Panc1 (cell line): ENCODE results near the gene PRKG1. TPM values are rescaled to one million over a fixed set of nuclear protein-coding genes. Genes with fewer than 3 reads are reported as not detected.

Source experiments
- ATAC-seq: fragments of 200-7000 bp; cut with Tn5 transposase; 2 replicates; pipeline ENCODE4 v1.9.1; 2020; ENCODE audit warnings: mild to moderate bottlenecking, moderate library complexity
- BruUV-seq: library from RNA; stranded (reverse); fragments of 400-500 nt; replicated peaks from 2 replicates; lab custom pipeline; 2021; lab: Mats Ljungman, UMichigan
- CTCF ChIA-PET: fragments of 300-600 bp; sonication (Branson Sonifier 250); formaldehyde crosslinking; loops from one replicate; lab custom pipeline; 2022; ENCODE audit warnings: antibody characterized with exemption; lab: Charles Lee
- POLR2A ChIA-PET: fragments of 300-600 bp; sonication (Branson Sonifier 250); formaldehyde crosslinking; loops from one replicate; lab custom pipeline; 2022; ENCODE audit warnings: antibody characterized with exemption; lab: Charles Lee
- DNase-seq: peaks from one replicate; pipeline ENCODE4 v3.0.0-alpha.2; 2010; ENCODE audit warnings: low read depth, low spot score
- H3K27ac ChIP-seq: 2 replicates; pipeline ENCODE4 v1.5.1; 2011; ENCODE audit warnings: mild to moderate bottlenecking, low read length, inconsistent platforms
- H3K27me3 ChIP-seq: fragments of 200-500 bp; sonication (Bioruptor generic); 2 replicates; pipeline ENCODE4 v1.6.0; 2014; ENCODE audit warnings: low read length, inconsistent platforms; ENCODE audit not compliant: control insufficient read depth, insufficient read depth
- H3K36me3 ChIP-seq: fragments of 200-500 bp; sonication (Bioruptor generic); 2 replicates; pipeline ENCODE4 v1.5.1; 2014; ENCODE audit warnings: inconsistent platforms, mild to moderate bottlenecking, low read length, moderate library complexity; ENCODE audit not compliant: control insufficient read depth, insufficient read depth
- H3K4me1 ChIP-seq: 2 replicates; pipeline ENCODE4 v1.5.1; 2011; ENCODE audit warnings: inconsistent platforms, mild to moderate bottlenecking, low read length, moderate library complexity; ENCODE audit not compliant: control insufficient read depth, insufficient read depth
- H3K4me3 ChIP-seq, 2 experiments: 2 replicates each; pipeline ENCODE4 v1.5.1; 2011 to 2012; ENCODE audit warnings: low read depth in 2 of 2, low read length in 2 of 2, mild to moderate bottlenecking in 2 of 2, inconsistent platforms in 1 of 2, moderate library complexity in 1 of 2
- H3K9me3 ChIP-seq: fragments of 200-500 bp; sonication (Bioruptor generic); 2 replicates; pipeline ENCODE4 v1.5.1; 2014; ENCODE audit warnings: low read depth, mild to moderate bottlenecking, inconsistent platforms, low read length, moderate library complexity; ENCODE audit not compliant: control insufficient read depth, insufficient read depth
- POLR2AphosphoS5 ChIP-seq: IDR thresholded peaks from 2 replicates; pipeline ENCODE4 v1.6.1; 2012; ENCODE audit warnings: mild to moderate bottlenecking, low read depth, low read length, moderate library complexity
- SIN3A ChIP-seq: IDR thresholded peaks from 2 replicates; pipeline ENCODE4 v1.6.1; 2012; ENCODE audit warnings: low read depth, mild to moderate bottlenecking, low read length, moderate library complexity, borderline replicate concordance; ENCODE audit not compliant: insufficient read depth
- TCF7L2 ChIP-seq: IDR thresholded peaks from 2 replicates; pipeline ENCODE4 v1.6.1; 2011; ENCODE audit warnings: mild to moderate bottlenecking, low read depth, low read length, inconsistent platforms
- in situ Hi-C: cut with HindIII; loops from 2 replicates; pipeline ENCODE4 v1.10.0; 2016; ENCODE audit warnings: low sequenced_read_pairs, low pct_unique_long_range_greater_than_20kb
- intact Hi-C: fragments of 100-400 bp; cut with micrococcal nuclease; formaldehyde crosslinking; loops from one replicate; pipeline ENCODE4 v1.10.0; 2022; ENCODE audit not compliant: unreplicated experiment
- total RNA-seq: library from RNA; stranded (reverse); gene quantifications from one replicate; pipeline ENCODE4 v1.2.1, GENCODE V29; 2021; ENCODE audit not compliant: unreplicated experiment
- TF ChIP-seq, protein P1 (sequence below): fragments of 450-650 bp; IDR thresholded peaks from 2 replicates; pipeline ENCODE4 v1.5.1; 2017; ENCODE audit warnings: mild to moderate bottlenecking
- TF ChIP-seq, protein P2 (sequence below), 2 experiments: IDR thresholded peaks; 2 replicates each; pipeline ENCODE4 v1.6.1; 2011 to 2012; ENCODE audit warnings: low read depth in 2 of 2, control low read depth in 1 of 2, low read length in 1 of 2, mild to moderate bottlenecking in 1 of 2, moderate library complexity in 1 of 2; ENCODE audit not compliant: insufficient read depth in 1 of 2

PRKG1 gene
- total RNA-seq, 1 experiment from 2014 or later = 0.92 TPM

DNA sequence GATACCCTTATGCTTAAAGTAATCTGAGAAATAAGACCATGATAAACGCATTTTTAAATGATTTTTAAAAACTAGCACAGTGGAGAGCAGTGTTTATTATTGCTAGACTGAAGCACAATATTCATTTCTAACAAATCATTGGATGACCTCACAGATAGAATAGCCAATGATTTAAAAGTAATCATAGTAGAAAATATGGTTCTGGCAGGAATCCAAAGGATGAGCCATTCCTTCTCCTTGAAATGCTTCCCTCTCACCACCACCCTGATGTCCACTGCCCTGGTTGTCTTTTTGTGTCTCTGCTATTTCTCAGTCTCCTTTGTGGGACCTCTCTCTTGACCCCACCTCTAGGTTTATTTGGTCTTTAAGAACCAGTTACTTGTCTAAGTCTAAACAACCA, 64.9 kb downstream of the PRKG1 start:
- CTCF ChIA-PET = no interaction called here
- no TSS peak for BruUV-seq
- Histone ChIP-seq H3K9me3 (no peaks in the 10 kb centered on the region), H3K4me1 (no peaks in the 10 kb centered on the region), H3K27ac (no peak overlapping the region), H3K4me3 (no peak overlapping the region), H3K36me3 (no peaks in the 10 kb centered on the region; the same call in 1 of the 2 replicates), H3K27me3 (no peaks in the 10 kb centered on the region)
- POLR2A ChIA-PET = no interaction called here
- DNase-seq = no peak
- in situ Hi-C loops = no loop called here
- ATAC-seq = no peak
- intact Hi-C loops = no loop called here
- TF ChIP-seq TCF7L2 (no peak), SIN3A (no peak), POLR2AphosphoS5 (no peak)
- TF ChIP-seq, protein P1, sequence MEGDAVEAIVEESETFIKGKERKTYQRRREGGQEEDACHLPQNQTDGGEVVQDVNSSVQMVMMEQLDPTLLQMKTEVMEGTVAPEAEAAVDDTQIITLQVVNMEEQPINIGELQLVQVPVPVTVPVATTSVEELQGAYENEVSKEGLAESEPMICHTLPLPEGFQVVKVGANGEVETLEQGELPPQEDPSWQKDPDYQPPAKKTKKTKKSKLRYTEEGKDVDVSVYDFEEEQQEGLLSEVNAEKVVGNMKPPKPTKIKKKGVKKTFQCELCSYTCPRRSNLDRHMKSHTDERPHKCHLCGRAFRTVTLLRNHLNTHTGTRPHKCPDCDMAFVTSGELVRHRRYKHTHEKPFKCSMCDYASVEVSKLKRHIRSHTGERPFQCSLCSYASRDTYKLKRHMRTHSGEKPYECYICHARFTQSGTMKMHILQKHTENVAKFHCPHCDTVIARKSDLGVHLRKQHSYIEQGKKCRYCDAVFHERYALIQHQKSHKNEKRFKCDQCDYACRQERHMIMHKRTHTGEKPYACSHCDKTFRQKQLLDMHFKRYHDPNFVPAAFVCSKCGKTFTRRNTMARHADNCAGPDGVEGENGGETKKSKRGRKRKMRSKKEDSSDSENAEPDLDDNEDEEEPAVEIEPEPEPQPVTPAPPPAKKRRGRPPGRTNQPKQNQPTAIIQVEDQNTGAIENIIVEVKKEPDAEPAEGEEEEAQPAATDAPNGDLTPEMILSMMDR = no peak
- TF ChIP-seq, protein P2, sequence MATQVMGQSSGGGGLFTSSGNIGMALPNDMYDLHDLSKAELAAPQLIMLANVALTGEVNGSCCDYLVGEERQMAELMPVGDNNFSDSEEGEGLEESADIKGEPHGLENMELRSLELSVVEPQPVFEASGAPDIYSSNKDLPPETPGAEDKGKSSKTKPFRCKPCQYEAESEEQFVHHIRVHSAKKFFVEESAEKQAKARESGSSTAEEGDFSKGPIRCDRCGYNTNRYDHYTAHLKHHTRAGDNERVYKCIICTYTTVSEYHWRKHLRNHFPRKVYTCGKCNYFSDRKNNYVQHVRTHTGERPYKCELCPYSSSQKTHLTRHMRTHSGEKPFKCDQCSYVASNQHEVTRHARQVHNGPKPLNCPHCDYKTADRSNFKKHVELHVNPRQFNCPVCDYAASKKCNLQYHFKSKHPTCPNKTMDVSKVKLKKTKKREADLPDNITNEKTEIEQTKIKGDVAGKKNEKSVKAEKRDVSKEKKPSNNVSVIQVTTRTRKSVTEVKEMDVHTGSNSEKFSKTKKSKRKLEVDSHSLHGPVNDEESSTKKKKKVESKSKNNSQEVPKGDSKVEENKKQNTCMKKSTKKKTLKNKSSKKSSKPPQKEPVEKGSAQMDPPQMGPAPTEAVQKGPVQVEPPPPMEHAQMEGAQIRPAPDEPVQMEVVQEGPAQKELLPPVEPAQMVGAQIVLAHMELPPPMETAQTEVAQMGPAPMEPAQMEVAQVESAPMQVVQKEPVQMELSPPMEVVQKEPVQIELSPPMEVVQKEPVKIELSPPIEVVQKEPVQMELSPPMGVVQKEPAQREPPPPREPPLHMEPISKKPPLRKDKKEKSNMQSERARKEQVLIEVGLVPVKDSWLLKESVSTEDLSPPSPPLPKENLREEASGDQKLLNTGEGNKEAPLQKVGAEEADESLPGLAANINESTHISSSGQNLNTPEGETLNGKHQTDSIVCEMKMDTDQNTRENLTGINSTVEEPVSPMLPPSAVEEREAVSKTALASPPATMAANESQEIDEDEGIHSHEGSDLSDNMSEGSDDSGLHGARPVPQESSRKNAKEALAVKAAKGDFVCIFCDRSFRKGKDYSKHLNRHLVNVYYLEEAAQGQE (IDR thresholded peaks at IDR 0.05; ENCODE audit: insufficient read depth in 1 of 2, low read depth in 2 of 2, low read length in 1 of 2) = no peak

DNA sequence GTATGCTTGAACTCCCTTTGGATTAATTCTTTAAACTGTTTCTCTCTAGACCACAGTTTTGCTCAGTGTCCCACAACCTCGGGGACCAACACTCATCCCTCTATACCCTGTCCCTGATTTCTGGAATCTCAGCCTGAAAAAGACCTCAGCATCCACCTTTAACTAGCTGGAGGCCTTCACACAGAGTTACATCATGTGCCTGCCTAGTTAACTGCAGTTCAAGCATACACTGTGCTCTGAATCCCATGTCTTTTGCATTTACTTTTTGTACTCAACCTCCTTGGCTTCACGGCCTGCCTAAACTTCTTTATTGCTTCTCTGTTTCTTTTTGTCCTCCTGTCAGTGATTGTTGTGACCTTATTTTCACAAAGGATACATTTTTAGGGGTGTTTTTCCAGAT, 66.7 kb downstream of the PRKG1 start:
- ChIA-PET CTCF (no interaction called here), POLR2A (no interaction called here)
- Histone ChIP-seq H3K36me3 (no peaks in the 10 kb centered on the region; the same call in 1 of the 2 replicates), H3K27ac (no peak overlapping the region), H3K9me3 (no peaks in the 10 kb centered on the region), H3K4me3 (no peak overlapping the region), H3K4me1 (no peaks in the 10 kb centered on the region), H3K27me3 (no peaks in the 10 kb centered on the region)
- intact Hi-C loops = no loop called here
- ATAC-seq = no peak
- no peak for DNase-seq
- in situ Hi-C loops = no loop called here
- no TSS peak for BruUV-seq
- no peak for TF ChIP-seq POLR2AphosphoS5
- no peak for TF ChIP-seq SIN3A

DNA sequence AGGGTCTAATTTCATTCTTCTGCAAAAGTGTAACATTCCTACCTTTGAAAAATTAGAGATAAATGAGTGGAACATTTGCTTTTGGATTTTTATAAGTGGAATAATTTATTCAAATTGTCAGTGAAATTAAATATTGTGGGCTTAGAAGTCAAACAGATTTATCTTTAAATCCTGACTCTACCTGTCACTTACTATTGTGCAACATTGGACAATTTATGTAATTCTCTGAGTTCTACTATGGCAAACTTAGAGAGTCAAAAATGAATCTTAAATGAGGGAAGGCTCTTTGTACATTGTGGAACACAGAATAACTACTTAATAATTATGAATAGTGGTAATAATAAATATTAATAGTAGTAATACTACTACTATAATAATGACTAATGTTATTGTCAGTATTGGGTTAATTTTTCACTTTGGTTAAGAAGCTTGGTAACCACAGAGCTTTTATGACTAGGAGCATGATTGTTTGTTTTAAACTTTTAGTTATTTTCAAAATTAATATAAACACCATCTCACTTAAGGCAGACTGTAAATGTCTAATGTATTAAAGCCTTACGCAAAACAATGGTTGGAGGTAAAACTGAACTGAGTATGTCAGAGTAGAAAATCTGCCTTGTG, 70.0 kb downstream of the PRKG1 start:
- Histone ChIP-seq H3K4me3 (no peak overlapping the region), H3K27ac (no peak overlapping the region), H3K9me3 (no peaks in the 10 kb centered on the region), H3K27me3 (no peaks in the 10 kb centered on the region), H3K4me1 (no peaks in the 10 kb centered on the region), H3K36me3 (no peaks in the 10 kb centered on the region; the same call in 1 of the 2 replicates)
- CTCF ChIA-PET = no interaction called here
- POLR2A ChIA-PET = no interaction called here
- DNase-seq (no peak), ATAC-seq (no peak)
- in situ Hi-C loops (no loop called here), intact Hi-C loops (no loop called here)
- TF ChIP-seq, protein P1 = no peak
- TF ChIP-seq TCF7L2 (no peak), POLR2AphosphoS5 (no peak), SIN3A (no peak)
- TF ChIP-seq, protein P2 (IDR thresholded peaks at IDR 0.05; ENCODE audit: insufficient read depth in 1 of 2, low read depth in 2 of 2, low read length in 1 of 2) = no peak
- no TSS peak for BruUV-seq
